Measurements from ENCODE around the gene MXD4.
A peak's percentile ranks its signal among the peaks of the same experiment; 100 is the strongest.

Gene MXD4

GRCh38 chr4:2262145-2262943, 435 bp upstream of the MXD4 start:
- peak; percentile 92 for DNase-seq (ENCODE audit: low read depth in 2 of 2)

- peak in 1 of 2 donors; percentile 49 for DNase-seq (ENCODE audit: low read depth in 2 of 2)
These were observed 628 bp downstream of the MXD4 start for GRCh38 chr4:2261110-2261852.

- no peak for DNase-seq (ENCODE audit: low read depth in 2 of 2)
These were observed 1.4 kb downstream of the MXD4 start for GRCh38 chr4:2260344-2261109.

- DNase-seq (ENCODE audit: low read depth in 2 of 2): no peak
These were observed 2.2 kb downstream of the MXD4 start for GRCh38 chr4:2259541-2260343.

GRCh38 chr4:2259036-2259540, 2.8 kb downstream of the MXD4 start:
- DNase-seq (ENCODE audit: low read depth in 2 of 2): no peak

- DNase-seq (ENCODE audit: low read depth in 2 of 2): no peak
These were observed 3.5 kb downstream of the MXD4 start for GRCh38 chr4:2258091-2259035.

GRCh38 chr4:2257361-2258081, 4.4 kb downstream of the MXD4 start:
- DNase-seq (ENCODE audit: low read depth in 2 of 2): no peak

- DNase-seq (ENCODE audit: low read depth in 2 of 2): no peak
These were observed 5.1 kb downstream of the MXD4 start for GRCh38 chr4:2256781-2257191.

GRCh38 chr4:2256156-2256731, 5.7 kb downstream of the MXD4 start:
- DNase-seq (ENCODE audit: low read depth in 2 of 2): no peak

GRCh38 chr4:2255501-2256155, 6.3 kb downstream of the MXD4 start:
- DNase-seq (ENCODE audit: low read depth in 2 of 2): no peak

GRCh38 chr4:2254665-2255500, 7.0 kb downstream of the MXD4 start:
- no peak for DNase-seq (ENCODE audit: low read depth in 2 of 2)

GRCh38 chr4:2253160-2254084, 8.5 kb downstream of the MXD4 start:
- DNase-seq (ENCODE audit: low read depth in 2 of 2): no peak

- no peak for DNase-seq (ENCODE audit: low read depth in 2 of 2)
These were observed 9.3 kb downstream of the MXD4 start for GRCh38 chr4:2252530-2253091.

- DNase-seq (ENCODE audit: low read depth in 2 of 2): no peak
These were observed 9.9 kb downstream of the MXD4 start for GRCh38 chr4:2251795-2252529.

GRCh38 chr4:2251073-2251794, 10.7 kb downstream of the MXD4 start:
- no peak for DNase-seq (ENCODE audit: low read depth in 2 of 2)
